Measurements from ENCODE around the gene TTC4.

TTC4 gene

DNA sequence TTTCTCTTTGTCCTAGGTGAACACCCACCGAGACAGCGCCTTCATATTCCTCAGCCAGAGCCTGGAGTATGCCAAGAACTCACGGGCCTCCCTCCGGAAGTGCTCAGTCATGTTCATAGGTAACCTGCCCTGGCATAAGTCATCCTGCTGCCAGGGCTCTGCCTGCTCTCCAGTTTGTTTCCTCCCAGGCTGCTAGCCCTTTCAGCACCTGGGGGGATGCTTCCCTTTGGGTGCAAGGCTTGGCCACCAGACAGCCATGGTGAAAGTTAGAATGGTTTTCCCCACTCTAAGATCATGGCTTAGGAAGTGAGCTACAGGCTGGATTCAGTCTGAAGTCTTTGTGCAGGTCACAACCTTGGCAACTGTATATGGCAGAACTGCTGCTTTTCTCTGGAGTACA is 9.2 kb upstream of the TTC4 start:
- no peak for DNase-seq

DNA sequence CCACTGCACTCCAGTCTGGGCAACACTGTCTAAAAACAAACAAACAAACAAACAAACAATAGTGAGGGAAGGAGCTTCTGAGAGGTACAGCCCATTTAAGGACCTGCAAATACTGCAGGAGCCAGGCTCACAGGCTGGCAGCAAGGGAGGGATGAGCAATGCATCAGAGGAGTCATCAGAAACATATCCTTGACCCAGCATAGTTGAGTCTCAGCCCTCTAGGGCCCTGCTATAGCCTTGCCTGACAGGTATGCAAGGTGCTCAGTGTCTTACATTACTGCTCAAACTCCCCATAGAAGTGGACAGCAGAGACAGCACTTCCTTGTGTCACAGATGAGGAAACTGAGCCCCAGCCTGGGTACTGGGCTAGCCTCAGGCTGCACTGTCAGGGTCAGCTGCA is 7.3 kb upstream of the TTC4 start:
- no peak for DNase-seq

- no peak for DNase-seq
Measured at GRCh38 chr1:54709547-54710292, 5.9 kb upstream of the TTC4 start.

DNA sequence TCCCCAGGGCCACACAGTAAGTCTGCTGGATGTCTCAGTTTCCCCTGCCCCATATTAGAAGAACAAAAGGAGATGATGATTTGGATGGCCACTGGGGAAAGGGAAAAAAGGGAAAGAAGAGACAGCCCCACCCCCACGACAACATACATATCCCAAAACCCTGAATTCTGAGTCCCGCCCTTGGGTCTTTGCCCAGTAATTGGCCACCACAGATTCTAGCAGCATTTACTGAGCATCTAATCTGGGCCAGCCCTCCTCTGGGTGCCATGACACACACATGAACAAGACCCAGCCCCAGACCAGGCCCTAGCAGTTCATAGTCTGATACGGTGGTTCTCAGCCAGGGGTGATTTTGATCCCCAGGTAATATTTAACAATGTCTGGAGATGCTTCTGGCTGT is 5.2 kb upstream of the TTC4 start:
- DNase-seq = no peak

DNA sequence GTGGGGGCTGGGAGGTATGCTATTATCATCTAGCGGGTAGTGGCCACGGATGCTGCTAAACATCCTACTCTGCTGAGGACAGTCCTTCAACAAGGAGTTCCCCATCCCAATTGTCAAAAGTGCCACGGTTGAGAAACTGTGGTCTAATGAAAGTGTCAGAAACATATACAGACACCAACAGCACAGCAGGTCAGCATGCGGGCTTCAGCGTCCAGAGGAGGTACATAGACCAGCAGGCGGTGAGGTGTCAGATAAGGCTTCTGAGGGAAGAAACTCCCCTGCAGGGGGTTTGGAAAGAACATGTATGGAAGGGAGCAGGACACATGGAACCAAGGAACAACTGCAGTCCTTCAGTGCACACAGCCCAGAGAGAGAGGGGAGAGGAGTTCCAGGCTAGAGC is 4.8 kb upstream of the TTC4 start:
- DNase-seq = no peak

GRCh38 chr1:54711536-54711935 is 4.1 kb upstream of the TTC4 start:
- no peak for DNase-seq

- no peak for DNase-seq
Measured at GRCh38 chr1:54714881-54715492, 674 bp upstream of the TTC4 start.

DNA sequence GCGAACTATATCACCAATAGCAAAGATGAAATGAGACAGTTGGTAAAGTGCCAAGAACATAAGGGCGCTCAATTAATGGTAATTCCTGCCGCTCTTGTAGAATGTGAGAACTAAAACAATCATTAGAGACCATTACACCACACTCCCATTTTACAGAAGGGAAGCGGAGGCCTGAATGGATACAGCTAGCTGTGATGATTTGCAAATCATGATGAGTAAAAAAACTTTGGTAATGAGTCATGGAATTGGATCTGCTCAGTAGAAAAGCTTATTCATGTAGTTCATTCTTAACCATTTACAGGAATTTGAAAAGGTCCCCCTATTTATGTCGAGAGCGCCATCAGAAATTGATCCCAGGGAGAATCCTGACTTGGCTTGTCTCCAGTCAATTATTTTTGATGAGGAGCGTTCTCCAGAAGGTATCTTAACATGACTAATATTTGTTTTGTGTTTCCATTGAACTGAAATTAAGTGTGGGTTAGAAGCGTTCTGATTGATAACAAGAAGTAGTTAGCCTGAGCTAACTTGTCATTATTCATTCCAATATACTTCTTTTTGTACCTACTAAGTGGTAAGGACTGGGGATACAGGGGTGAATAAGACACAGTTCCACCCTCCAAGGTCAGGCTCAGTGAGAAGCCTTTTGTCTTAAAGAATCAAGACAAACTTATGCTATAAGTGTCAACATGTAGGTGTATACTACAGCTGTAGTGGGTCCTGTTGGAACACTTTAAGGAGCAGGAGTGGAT is 812 bp downstream of the TTC4 start:
- DNase-seq = no peak

DNA sequence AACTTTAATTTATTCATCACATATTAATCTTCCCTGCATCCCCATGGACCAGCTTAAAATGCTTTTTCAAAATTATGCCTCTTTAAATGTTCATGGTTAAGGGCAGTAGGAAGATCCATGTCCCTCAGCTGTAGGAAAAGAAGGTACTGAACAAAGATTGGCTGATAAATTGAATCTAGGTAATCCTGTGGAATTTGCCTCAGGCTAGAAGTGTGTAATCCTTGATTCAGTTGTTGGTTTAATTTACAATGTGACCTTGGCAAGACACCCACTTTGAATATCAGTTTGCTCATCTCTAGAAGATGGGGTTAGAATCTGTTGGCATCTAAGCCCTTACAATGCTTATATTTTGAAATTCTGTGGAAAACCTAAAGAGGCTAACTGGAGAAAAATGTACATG is 6.1 kb downstream of the TTC4 start:
- no peak for DNase-seq

GRCh38 chr1:54723985-54724384 is 8.3 kb downstream of the TTC4 start:
- DNase-seq = no peak

- no peak for DNase-seq
Measured at GRCh38 chr1:54724771-54725170, 9.1 kb downstream of the TTC4 start.

- no peak for DNase-seq
Measured at GRCh38 chr1:54728027-54728426, 12.4 kb downstream of the TTC4 start.

GRCh38 chr1:54736685-54737084 is 21.0 kb downstream of the TTC4 start:
- no peak for DNase-seq

DNA sequence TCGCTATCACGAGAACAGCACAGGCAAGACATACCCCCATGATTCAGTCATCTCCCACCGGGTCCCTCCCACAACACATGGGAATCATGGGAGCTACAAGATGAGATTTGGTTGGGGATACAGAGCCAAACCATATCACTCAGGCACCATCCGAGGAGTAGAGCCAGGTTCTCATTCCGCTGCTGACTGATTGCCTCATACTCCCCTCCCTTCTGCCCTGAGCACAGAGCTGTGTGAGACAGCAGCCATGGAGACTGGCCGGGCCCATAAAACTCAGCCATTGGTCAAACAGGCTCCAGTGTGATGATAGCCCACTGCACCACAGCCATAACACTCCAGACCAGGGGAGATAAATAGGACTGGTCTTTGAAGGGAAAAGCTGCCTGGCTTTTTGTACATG is 22.6 kb downstream of the TTC4 start:
- no peak for DNase-seq

- DNase-seq = no peak
Measured at GRCh38 chr1:54741531-54741930, 25.9 kb downstream of the TTC4 start.

GRCh38 chr1:54742282-54742681 is 26.6 kb downstream of the TTC4 start:
- DNase-seq = no peak

- no peak for DNase-seq
Measured at GRCh38 chr1:54743416-54744226, 28.0 kb downstream of the TTC4 start.

DNA sequence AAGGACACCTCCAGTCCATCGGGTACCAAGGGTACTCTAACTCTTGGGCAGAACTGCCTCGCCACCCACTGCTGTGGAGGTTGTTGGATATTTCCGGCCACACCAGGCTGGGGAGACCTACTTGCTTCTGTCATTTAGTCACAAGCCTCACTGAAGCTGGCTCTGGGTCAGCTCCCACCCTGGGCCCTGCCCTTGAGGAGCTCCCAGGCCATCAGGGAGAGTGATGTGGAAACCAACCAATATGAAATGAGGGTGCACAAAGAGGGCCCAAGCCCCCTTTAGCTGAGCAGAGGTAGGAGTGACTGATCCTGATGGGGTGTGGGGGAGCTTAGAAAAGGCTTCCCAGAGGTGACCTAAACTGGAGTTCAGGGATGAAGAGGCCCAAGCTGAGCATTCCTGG is 29.0 kb downstream of the TTC4 start:
- no peak for DNase-seq

DNA sequence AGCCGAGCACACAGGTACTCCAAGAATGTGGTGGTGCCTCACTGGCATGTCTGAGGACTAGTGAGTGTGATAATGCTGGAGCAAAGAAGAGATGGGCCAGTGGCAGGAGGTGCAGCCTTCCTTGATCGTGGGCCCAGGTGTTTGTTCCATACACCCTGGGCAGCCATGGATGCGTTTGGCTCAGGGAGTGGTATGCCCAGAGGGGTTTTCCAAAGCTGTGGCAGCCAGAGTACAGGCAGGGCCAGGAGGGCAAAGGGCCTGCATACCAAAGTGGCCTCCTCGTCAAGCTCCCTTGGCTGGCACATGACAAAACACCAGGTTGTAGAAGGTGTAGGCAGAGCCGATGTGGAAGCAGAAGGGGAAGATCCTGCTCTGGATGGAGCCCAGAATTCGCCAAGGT is 29.6 kb downstream of the TTC4 start:
- DNase-seq = no peak

DNA sequence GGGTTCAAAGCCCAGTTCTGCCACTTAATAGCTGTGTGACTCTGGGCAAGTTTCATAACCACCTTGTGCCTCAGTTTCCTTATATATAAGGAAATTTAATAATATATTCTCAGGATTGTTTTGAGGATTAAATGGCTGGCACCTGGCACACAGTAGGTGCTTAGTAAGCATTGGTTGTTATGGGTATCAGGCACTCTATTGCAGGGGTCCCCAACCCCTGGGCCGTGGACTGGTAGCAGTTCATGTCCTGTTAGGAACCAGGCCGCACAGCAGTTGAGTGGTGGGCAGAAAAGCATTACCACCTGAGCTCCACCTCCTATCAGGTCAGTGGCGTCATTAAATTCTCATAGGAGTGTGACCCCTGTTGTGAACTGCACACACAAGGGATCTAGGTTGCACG is 30.2 kb downstream of the TTC4 start:
- no peak for DNase-seq

- no peak for DNase-seq
Measured at GRCh38 chr1:54748094-54748835, 32.6 kb downstream of the TTC4 start.

DNA sequence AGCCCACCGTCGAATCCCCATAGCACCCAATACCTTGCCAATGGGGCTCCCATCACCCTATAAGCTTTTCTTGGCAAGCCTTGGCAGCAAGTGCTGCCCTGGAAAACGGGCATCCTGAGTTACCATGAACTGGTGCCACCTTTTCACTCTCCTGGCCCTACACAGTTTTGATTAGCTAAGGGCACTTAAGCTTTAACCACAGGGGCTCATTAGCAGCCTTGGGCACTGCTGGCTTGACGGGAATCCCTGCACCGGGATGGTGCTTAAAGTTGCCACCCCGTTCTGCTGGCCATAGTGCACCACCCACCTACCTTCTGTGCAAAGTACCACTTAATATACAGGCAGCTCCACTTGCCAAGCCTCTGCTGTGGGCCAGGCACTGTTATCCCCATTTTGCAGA is 34.9 kb downstream of the TTC4 start:
- DNase-seq = no peak

GRCh38 chr1:54751426-54751825 is 35.8 kb downstream of the TTC4 start:
- no peak for DNase-seq
